ENCODE data around the gene CYP26B1. TPM values are rescaled to one million over a fixed set of nuclear protein-coding genes. Genes with fewer than 3 reads are reported as not detected.
"Not testable (repeated sequence)": the region's sequence is repeated elsewhere in the genome, so short reads cannot be mapped to it uniquely, and the experiment has no call there.

The CYP26B1 gene
- total RNA-seq, 1 donor from 2014 or later, result 4.7 TPM

- H3K27ac Mint-ChIP-seq (ENCODE audit: unreplicated experiment), result no peak overlapping the region
- DNase-seq (ENCODE audit: low spot score), result no peak
Observed at GRCh38 chr2:72090781-72091482, 56.7 kb downstream of the CYP26B1 start.

GRCh38 chr2:72090271-72090720 lies 57.4 kb downstream of the CYP26B1 start:
- no peak for DNase-seq (ENCODE audit: low spot score)
- no peaks in the 10 kb centered on the region for H3K36me3 Mint-ChIP-seq (ENCODE audit: low read depth)
- H3K4me1 Mint-ChIP-seq (ENCODE audit: low read depth), result no peaks in the 10 kb centered on the region
- TF ChIP-seq CTCF (IDR thresholded peaks at IDR 0.05), result no peak
- H3K27ac Mint-ChIP-seq (ENCODE audit: unreplicated experiment), result no peak overlapping the region
- H3K9me3 Mint-ChIP-seq (ENCODE audit: low read depth), result no peaks in the 10 kb centered on the region
- H3K27me3 Mint-ChIP-seq (ENCODE audit: low read depth), result peaks cover 2% of the 10 kb centered on the region
- no peak overlapping the region for H3K4me3 Mint-ChIP-seq (ENCODE audit: unreplicated experiment)

More at GRCh38 chr2:72090781-72091482, 56.7 kb downstream of the CYP26B1 start:
- Mint-ChIP-seq H3K4me3 (ENCODE audit: unreplicated experiment) (no peak overlapping the region), H3K27me3 (ENCODE audit: low read depth) (peaks cover 2% of the 10 kb centered on the region), H3K36me3 (ENCODE audit: low read depth) (no peaks in the 10 kb centered on the region), H3K9me3 (ENCODE audit: low read depth) (no peaks in the 10 kb centered on the region), H3K4me1 (ENCODE audit: low read depth) (no peaks in the 10 kb centered on the region)
- no peak for TF ChIP-seq CTCF (IDR thresholded peaks at IDR 0.05)

GRCh38 chr2:72089537-72089936 lies 58.1 kb downstream of the CYP26B1 start:
- TF ChIP-seq CTCF (IDR thresholded peaks at IDR 0.05), result no peak
- H3K4me3 Mint-ChIP-seq (ENCODE audit: unreplicated experiment), result no peak overlapping the region
- no peaks in the 10 kb centered on the region for H3K36me3 Mint-ChIP-seq (ENCODE audit: low read depth)
- H3K27me3 Mint-ChIP-seq (ENCODE audit: low read depth), result peaks cover 3% of the 10 kb centered on the region
- H3K27ac Mint-ChIP-seq (ENCODE audit: unreplicated experiment), result no peak overlapping the region
- no peaks in the 10 kb centered on the region for H3K4me1 Mint-ChIP-seq (ENCODE audit: low read depth)
- DNase-seq (ENCODE audit: low spot score), result no peak
- H3K9me3 Mint-ChIP-seq (ENCODE audit: low read depth), result no peaks in the 10 kb centered on the region

- H3K27me3 Mint-ChIP-seq (ENCODE audit: low read depth), result peaks cover 5% of the 10 kb centered on the region
- no peak for TF ChIP-seq CTCF (IDR thresholded peaks at IDR 0.05)
- no peak overlapping the region for H3K27ac Mint-ChIP-seq (ENCODE audit: unreplicated experiment)
- H3K4me3 Mint-ChIP-seq (ENCODE audit: unreplicated experiment), result no peak overlapping the region
- DNase-seq (ENCODE audit: low spot score), result no peak
- no peaks in the 10 kb centered on the region for H3K36me3 Mint-ChIP-seq (ENCODE audit: low read depth)
- no peaks in the 10 kb centered on the region for H3K4me1 Mint-ChIP-seq (ENCODE audit: low read depth)
- H3K9me3 Mint-ChIP-seq (ENCODE audit: low read depth), result no peaks in the 10 kb centered on the region
Observed at GRCh38 chr2:72089028-72089427, 58.6 kb downstream of the CYP26B1 start.

GRCh38 chr2:72086871-72087633 lies 60.6 kb downstream of the CYP26B1 start:
- not testable (repeated sequence) for H3K27me3 Mint-ChIP-seq (ENCODE audit: low read depth); H3K36me3 Mint-ChIP-seq (ENCODE audit: low read depth); H3K27ac Mint-ChIP-seq (ENCODE audit: unreplicated experiment); H3K4me3 Mint-ChIP-seq (ENCODE audit: unreplicated experiment); H3K9me3 Mint-ChIP-seq (ENCODE audit: low read depth); DNase-seq (ENCODE audit: low spot score); H3K4me1 Mint-ChIP-seq (ENCODE audit: low read depth)

Measured in chondrocyte (in vitro differentiated cells).